Measurements from ENCODE around the gene FANCI. TPM values are rescaled to one million over a fixed set of nuclear protein-coding genes. Genes with fewer than 3 reads are reported as not detected.

The FANCI gene
- 49.2 to 65.0 TPM (median 59.5 TPM) in 5 replicates for total RNA-seq (2022; extraction: Qiagen RNA extraction)

GRCh38 chr15:89243691-89244573 lies at the start of gene FANCI:
Gene FANCI (plus strand): TSS chr15:89243979. CDS start chr15:89247648, 3,669 bp downstream.

GRCh38 chr15:89221543-89221942 lies 22.2 kb upstream of the FANCI start, which contains the start of gene RLBP1:
Gene RLBP1 (minus strand): TSS chr15:89221579. CDS start chr15:89218975, 2,604 bp downstream.

DNA sequence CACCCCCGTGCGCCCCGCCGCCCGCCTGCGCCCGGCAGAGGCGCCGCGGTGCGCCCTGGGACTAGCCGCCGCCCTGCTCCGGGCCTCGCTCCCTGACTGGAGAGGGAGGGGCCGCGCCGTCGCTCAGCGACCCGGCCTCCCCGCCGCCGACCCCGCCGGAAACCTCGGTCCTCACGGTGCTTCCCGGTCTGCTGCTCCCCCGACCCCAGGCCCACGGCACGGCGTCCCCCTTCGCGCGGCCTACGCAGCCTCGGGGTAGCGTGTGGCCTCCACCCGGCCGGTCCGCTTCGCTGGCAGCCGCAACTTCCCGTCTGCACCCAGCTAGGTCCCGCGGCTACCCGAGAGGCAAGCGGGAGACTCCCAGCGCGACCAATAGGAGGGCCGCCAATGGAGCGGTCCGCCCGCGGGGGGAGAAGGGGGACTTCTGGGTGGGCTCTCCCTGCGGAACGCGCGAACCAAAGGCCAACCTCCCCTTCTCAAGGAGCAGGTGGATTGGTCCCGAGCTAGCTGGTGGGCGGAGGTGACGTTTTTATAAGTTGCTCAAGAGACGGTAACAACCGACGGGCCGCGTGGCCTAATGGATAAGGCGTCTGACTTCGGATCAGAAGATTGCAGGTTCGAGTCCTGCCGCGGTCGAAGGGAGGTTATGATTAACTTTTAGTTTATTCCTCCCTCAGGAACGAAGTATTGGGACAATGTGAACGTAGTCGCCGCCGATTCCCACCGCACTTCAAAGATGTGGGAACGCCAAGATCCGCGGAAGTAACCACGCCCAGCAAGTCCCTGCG lies 90.9 kb downstream of the FANCI start, which contains the start of gene POLG:
TSS of gene POLG (minus strand) at position 315 of the 788 bp plus-strand sequence. CDS start 1,070 bp downstream, outside the sequence.

Other genes with a start within 250 kb of the FANCI start
- 101 to 181 TPM (median 138 TPM) in 5 replicates for gene ABHD2, start 155.5 kb upstream of the FANCI start, total RNA-seq (2022; extraction: Qiagen RNA extraction)
- gene RLBP1, start 22.4 kb upstream of the FANCI start, total RNA-seq (2022; extraction: Qiagen RNA extraction), result not detected in 5 replicates
- gene POLG, start 90.8 kb downstream of the FANCI start, total RNA-seq (2022; extraction: Qiagen RNA extraction), result 49.1 to 68.4 TPM (median 59.8 TPM) in 5 replicates